ENCODE measurements around the gene ASH1L.

- TF ChIP-seq CTCF (IDR thresholded peaks at IDR 0.05) = peak in 6 of 7 experiments; percentile 20 to 54 (median 45)
- no peak for TF ChIP-seq POLR2A (IDR thresholded peaks at IDR 0.05)
Observed at GRCh38 chr1:155324717-155325602, 237.6 kb downstream of the ASH1L start.

All from body of pancreas (tissue), 4 donors.